GM23338 (cell line): ENCODE data around the gene CMIP. TPM values are rescaled to one million over a fixed set of nuclear protein-coding genes. Genes with fewer than 3 reads are reported as not detected.

ENCODE experiments used
- ATAC-seq: fragments of 200-7000 bp; cut with Tn5 transposase; 3 replicates; pipeline ENCODE4 v1.9.1; 2020
- DNase-seq: peaks from one replicate; pipeline ENCODE4 v3.0.0-alpha.2; 2015; ENCODE audit warnings: low spot score
- H2AFZ ChIP-seq: fragments of 200-600 bp; sonication (generic); 2 replicates; pipeline ENCODE4 v1.8.0; 2016; ENCODE audit warnings: antibody characterized with exemption, mild to moderate bottlenecking, moderate library complexity
- H3F3A ChIP-seq: fragments of 200-600 bp; sonication (generic); replicated peaks from 2 replicates; pipeline ENCODE4 v1.8.0; 2017; ENCODE audit warnings: antibody characterized with exemption, mixed run types, low read depth
- H3K27ac ChIP-seq: fragments of 200-600 bp; sonication (generic); 2 replicates; pipeline ENCODE4 v1.6.1; 2016; ENCODE audit warnings: low read depth
- H3K27me3 ChIP-seq: fragments of 200-600 bp; sonication (generic); 2 replicates; pipeline ENCODE4 v1.8.0; 2016; ENCODE audit warnings: mild to moderate bottlenecking, mixed run types, moderate library complexity; ENCODE audit not compliant: insufficient read depth
- H3K36me3 ChIP-seq: fragments of 200-600 bp; sonication (generic); 2 replicates; pipeline ENCODE4 v1.8.0; 2016; ENCODE audit warnings: mild to moderate bottlenecking; ENCODE audit not compliant: insufficient read depth
- H3K4me1 ChIP-seq: fragments of 200-600 bp; sonication (generic); 2 replicates; pipeline ENCODE4 v1.8.0; 2016; ENCODE audit warnings: mild to moderate bottlenecking, moderate library complexity; ENCODE audit not compliant: insufficient read depth
- H3K4me2 ChIP-seq: fragments of 200-600 bp; sonication (generic); 2 replicates; pipeline ENCODE4 v1.7.1; 2017; ENCODE audit warnings: mixed run types
- H3K4me3 ChIP-seq: fragments of 200-600 bp; sonication (generic); 2 replicates; pipeline ENCODE4 v1.6.1; 2016; ENCODE audit warnings: mixed run types
- H3K79me2 ChIP-seq: fragments of 200-600 bp; sonication (generic); replicated peaks from 2 replicates; pipeline ENCODE4 v1.8.0; 2017; ENCODE audit warnings: mild to moderate bottlenecking; ENCODE audit not compliant: insufficient read depth
- H3K9me2 ChIP-seq: fragments of 200-600 bp; sonication (generic); 2 replicates; pipeline ENCODE4 v1.8.0; 2017; ENCODE audit not compliant: insufficient read depth
- H4K20me1 ChIP-seq: fragments of 200-600 bp; sonication (generic); replicated peaks from 2 replicates; pipeline ENCODE4 v1.8.0; 2017; ENCODE audit warnings: mild to moderate bottlenecking; ENCODE audit not compliant: insufficient read depth
- H3K27ac Mint-ChIP-seq: 2 replicates; pipeline ENCODE4 v1.8.0; 2020; ENCODE audit warnings: inconsistent platforms, mild to moderate bottlenecking, moderate library complexity, mixed read lengths
- H3K27me3 Mint-ChIP-seq: 3 replicates; pipeline ENCODE4 v1.8.0; 2022; ENCODE audit warnings: low read depth, mild to moderate bottlenecking, moderate library complexity, mixed read lengths, inconsistent platforms; ENCODE audit not compliant: insufficient read depth, poor library complexity
- H3K36me3 Mint-ChIP-seq: 3 replicates; pipeline ENCODE4 v1.8.0; 2021; ENCODE audit warnings: low read depth, mild to moderate bottlenecking, inconsistent platforms, moderate library complexity, mixed read lengths
- H3K4me1 Mint-ChIP-seq: 3 replicates; pipeline ENCODE4 v1.8.0; 2020; ENCODE audit warnings: mild to moderate bottlenecking, inconsistent platforms, mixed read lengths
- H3K4me3 Mint-ChIP-seq: 3 replicates; pipeline ENCODE4 v1.8.0; 2021; ENCODE audit warnings: moderate library complexity, mild to moderate bottlenecking, inconsistent platforms, mixed read lengths
- H3K9me3 Mint-ChIP-seq: 3 replicates; pipeline ENCODE4 v1.8.0; 2020; ENCODE audit warnings: moderate library complexity, mild to moderate bottlenecking, inconsistent platforms, mixed read lengths
- CREB1 ChIP-seq: fragments of 250-450 bp; sonication (Bioruptor Pico); IDR thresholded peaks from 2 replicates; pipeline ENCODE4 v1.5.0; 2020; ENCODE audit warnings: low read depth, mild to moderate bottlenecking, moderate library complexity
- EZH2 ChIP-seq: fragments of 200-600 bp; sonication (generic); IDR thresholded peaks from one replicate; pipeline ENCODE4 v1.8.0; 2017; ENCODE audit warnings: antibody characterized with exemption, mild to moderate bottlenecking, low read depth; ENCODE audit not compliant: unreplicated experiment
- EZH2phosphoT487 ChIP-seq: fragments of 200-600 bp; sonication (generic); IDR thresholded peaks from one replicate; pipeline ENCODE4 v1.8.1; 2018; ENCODE audit warnings: antibody characterized with exemption; ENCODE audit not compliant: unreplicated experiment
- JUNB ChIP-seq: IDR thresholded peaks from one replicate; pipeline ENCODE4 v1.6.1; 2016; ENCODE audit warnings: antibody characterized with exemption; ENCODE audit not compliant: unreplicated experiment
- NANOG ChIP-seq: IDR thresholded peaks from 2 replicates; pipeline ENCODE4 v1.6.1; 2016; ENCODE audit warnings: antibody characterized with exemption, borderline replicate concordance
- POLR2AphosphoS5 ChIP-seq: IDR thresholded peaks from 2 replicates; pipeline ENCODE4 v1.6.1; 2016; ENCODE audit warnings: antibody characterized with exemption, low read depth
- STAT1 ChIP-seq: IDR thresholded peaks from one replicate; pipeline ENCODE4 v1.6.1; 2016; ENCODE audit warnings: antibody characterized with exemption; ENCODE audit not compliant: unreplicated experiment
- ZNF114 ChIP-seq: fragments of 250-450 bp; sonication (Bioruptor Pico); IDR thresholded peaks from 2 replicates; pipeline ENCODE4 v1.5.0; 2020; ENCODE audit warnings: mild to moderate bottlenecking, moderate library complexity
- ZNF331 ChIP-seq: fragments of 250-450 bp; sonication (Bioruptor Pico); IDR thresholded peaks from 2 replicates; pipeline ENCODE4 v1.5.0; 2020; ENCODE audit warnings: low read depth, mild to moderate bottlenecking, moderate library complexity
- polyA plus RNA-seq: library from polyadenylated mRNA; unstranded; fragments of >200 nt; fragmentation: Nextera tagmentation; extraction: Ambion mirVana; gene quantifications from 2 replicates; pipeline ENCODE4 v1.2.1, GENCODE V29; 2016
- total RNA-seq: library from RNA; depleted of rRNA; stranded (reverse); fragments of >200 nt; shearing (Covaris generic); gene quantifications from 2 replicates; pipeline ENCODE4 v1.2.3, GENCODE V29; 2014
- TF ChIP-seq, protein P1 (sequence below): IDR thresholded peaks from one replicate; pipeline ENCODE4 v1.6.1; 2018; ENCODE audit warnings: antibody characterized with exemption; ENCODE audit not compliant: unreplicated experiment
- TF ChIP-seq, protein P2 (sequence below), 2 experiments: fragments of 200-600 bp in 1 of 2; sonication (generic) in 1 of 2; conservative IDR thresholded peaks; 2 replicates each; pipeline versions ENCODE4 v1.5.1 to v1.6.1; 2016 to 2017; ENCODE audit warnings: antibody characterized with exemption in 2 of 2, low read depth in 2 of 2, mild to moderate bottlenecking in 2 of 2, moderate library complexity in 1 of 2
- TF ChIP-seq, protein P3 (sequence below): fragments of 250-450 bp; sonication (Bioruptor Pico); IDR thresholded peaks from 2 replicates; pipeline ENCODE4 v1.5.0; 2020; ENCODE audit warnings: mild to moderate bottlenecking, moderate library complexity
- TF ChIP-seq, protein P4 (sequence below): IDR thresholded peaks from 2 replicates; pipeline ENCODE4 v1.6.1; 2016; ENCODE audit warnings: antibody characterized with exemption

Gene CMIP
- total and polyA plus RNA-seq, 2 experiments from 2014 or later: 9.5 to 62.3 TPM

DNA sequence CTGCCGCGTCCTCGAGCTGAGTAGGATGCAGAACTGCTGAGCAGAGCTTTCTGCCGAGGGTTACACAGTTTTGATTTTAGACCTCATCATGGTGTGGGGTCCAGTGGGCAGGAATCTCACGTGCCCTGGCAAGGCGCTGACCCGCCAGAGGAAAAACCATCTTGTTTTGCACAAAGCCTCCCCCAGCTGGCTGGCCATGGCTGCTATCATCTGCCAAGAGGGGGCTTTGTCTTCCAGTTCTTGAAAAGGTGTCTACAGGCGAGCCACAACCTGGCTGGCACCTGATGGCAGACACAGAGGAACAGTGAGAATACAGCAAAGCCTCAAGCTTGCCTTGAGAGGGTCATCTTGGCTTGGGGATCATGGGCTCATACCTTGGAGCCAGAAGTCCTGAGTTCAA, 118.3 kb downstream of the CMIP start:
- Histone ChIP-seq H2AFZ (no peak overlapping the region), H3K27me3 (no peaks in the 10 kb centered on the region), H3K4me2 (no peak overlapping the region), H3K79me2 (peaks cover 84% of the 10 kb centered on the region), H3F3A (no peaks in the 10 kb centered on the region), H3K4me1 (no peaks in the 10 kb centered on the region; the same call in 1 of the 2 replicates), H4K20me1 (peaks cover 36% of the 10 kb centered on the region), H3K36me3 (no peaks in the 10 kb centered on the region), H3K4me3 (no peak overlapping the region), H3K9me2 (no peaks in the 10 kb centered on the region), H3K27ac (no peak overlapping the region)
- ATAC-seq (no peak), DNase-seq (no peak)
- no peak overlapping the region for H3K27ac Mint-ChIP-seq
- no peaks in the 10 kb centered on the region for H3K9me3 Mint-ChIP-seq
- no peaks in the 10 kb centered on the region; the same call in 2 of the 3 replicates for H3K36me3 Mint-ChIP-seq
- peaks cover 5% of the 10 kb centered on the region for H3K27me3 Mint-ChIP-seq
- H3K4me3 Mint-ChIP-seq: no peak overlapping the region
- TF ChIP-seq, protein P1, sequence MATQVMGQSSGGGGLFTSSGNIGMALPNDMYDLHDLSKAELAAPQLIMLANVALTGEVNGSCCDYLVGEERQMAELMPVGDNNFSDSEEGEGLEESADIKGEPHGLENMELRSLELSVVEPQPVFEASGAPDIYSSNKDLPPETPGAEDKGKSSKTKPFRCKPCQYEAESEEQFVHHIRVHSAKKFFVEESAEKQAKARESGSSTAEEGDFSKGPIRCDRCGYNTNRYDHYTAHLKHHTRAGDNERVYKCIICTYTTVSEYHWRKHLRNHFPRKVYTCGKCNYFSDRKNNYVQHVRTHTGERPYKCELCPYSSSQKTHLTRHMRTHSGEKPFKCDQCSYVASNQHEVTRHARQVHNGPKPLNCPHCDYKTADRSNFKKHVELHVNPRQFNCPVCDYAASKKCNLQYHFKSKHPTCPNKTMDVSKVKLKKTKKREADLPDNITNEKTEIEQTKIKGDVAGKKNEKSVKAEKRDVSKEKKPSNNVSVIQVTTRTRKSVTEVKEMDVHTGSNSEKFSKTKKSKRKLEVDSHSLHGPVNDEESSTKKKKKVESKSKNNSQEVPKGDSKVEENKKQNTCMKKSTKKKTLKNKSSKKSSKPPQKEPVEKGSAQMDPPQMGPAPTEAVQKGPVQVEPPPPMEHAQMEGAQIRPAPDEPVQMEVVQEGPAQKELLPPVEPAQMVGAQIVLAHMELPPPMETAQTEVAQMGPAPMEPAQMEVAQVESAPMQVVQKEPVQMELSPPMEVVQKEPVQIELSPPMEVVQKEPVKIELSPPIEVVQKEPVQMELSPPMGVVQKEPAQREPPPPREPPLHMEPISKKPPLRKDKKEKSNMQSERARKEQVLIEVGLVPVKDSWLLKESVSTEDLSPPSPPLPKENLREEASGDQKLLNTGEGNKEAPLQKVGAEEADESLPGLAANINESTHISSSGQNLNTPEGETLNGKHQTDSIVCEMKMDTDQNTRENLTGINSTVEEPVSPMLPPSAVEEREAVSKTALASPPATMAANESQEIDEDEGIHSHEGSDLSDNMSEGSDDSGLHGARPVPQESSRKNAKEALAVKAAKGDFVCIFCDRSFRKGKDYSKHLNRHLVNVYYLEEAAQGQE: no peak
- TF ChIP-seq POLR2AphosphoS5 (no peak), EZH2phosphoT487 (no peak), STAT1 (no peak), EZH2 (no peak), JUNB (no peak), NANOG (no peak), CREB1 (CRISPR knock-in tag) (no peak), ZNF114 (no peak), ZNF331 (CRISPR knock-in tag) (no peak)
- TF ChIP-seq, protein P2, sequence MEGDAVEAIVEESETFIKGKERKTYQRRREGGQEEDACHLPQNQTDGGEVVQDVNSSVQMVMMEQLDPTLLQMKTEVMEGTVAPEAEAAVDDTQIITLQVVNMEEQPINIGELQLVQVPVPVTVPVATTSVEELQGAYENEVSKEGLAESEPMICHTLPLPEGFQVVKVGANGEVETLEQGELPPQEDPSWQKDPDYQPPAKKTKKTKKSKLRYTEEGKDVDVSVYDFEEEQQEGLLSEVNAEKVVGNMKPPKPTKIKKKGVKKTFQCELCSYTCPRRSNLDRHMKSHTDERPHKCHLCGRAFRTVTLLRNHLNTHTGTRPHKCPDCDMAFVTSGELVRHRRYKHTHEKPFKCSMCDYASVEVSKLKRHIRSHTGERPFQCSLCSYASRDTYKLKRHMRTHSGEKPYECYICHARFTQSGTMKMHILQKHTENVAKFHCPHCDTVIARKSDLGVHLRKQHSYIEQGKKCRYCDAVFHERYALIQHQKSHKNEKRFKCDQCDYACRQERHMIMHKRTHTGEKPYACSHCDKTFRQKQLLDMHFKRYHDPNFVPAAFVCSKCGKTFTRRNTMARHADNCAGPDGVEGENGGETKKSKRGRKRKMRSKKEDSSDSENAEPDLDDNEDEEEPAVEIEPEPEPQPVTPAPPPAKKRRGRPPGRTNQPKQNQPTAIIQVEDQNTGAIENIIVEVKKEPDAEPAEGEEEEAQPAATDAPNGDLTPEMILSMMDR (conservative IDR thresholded peaks at IDR 0.05; ENCODE audit: low read depth in 2 of 2): no peak
- TF ChIP-seq, protein P3, sequence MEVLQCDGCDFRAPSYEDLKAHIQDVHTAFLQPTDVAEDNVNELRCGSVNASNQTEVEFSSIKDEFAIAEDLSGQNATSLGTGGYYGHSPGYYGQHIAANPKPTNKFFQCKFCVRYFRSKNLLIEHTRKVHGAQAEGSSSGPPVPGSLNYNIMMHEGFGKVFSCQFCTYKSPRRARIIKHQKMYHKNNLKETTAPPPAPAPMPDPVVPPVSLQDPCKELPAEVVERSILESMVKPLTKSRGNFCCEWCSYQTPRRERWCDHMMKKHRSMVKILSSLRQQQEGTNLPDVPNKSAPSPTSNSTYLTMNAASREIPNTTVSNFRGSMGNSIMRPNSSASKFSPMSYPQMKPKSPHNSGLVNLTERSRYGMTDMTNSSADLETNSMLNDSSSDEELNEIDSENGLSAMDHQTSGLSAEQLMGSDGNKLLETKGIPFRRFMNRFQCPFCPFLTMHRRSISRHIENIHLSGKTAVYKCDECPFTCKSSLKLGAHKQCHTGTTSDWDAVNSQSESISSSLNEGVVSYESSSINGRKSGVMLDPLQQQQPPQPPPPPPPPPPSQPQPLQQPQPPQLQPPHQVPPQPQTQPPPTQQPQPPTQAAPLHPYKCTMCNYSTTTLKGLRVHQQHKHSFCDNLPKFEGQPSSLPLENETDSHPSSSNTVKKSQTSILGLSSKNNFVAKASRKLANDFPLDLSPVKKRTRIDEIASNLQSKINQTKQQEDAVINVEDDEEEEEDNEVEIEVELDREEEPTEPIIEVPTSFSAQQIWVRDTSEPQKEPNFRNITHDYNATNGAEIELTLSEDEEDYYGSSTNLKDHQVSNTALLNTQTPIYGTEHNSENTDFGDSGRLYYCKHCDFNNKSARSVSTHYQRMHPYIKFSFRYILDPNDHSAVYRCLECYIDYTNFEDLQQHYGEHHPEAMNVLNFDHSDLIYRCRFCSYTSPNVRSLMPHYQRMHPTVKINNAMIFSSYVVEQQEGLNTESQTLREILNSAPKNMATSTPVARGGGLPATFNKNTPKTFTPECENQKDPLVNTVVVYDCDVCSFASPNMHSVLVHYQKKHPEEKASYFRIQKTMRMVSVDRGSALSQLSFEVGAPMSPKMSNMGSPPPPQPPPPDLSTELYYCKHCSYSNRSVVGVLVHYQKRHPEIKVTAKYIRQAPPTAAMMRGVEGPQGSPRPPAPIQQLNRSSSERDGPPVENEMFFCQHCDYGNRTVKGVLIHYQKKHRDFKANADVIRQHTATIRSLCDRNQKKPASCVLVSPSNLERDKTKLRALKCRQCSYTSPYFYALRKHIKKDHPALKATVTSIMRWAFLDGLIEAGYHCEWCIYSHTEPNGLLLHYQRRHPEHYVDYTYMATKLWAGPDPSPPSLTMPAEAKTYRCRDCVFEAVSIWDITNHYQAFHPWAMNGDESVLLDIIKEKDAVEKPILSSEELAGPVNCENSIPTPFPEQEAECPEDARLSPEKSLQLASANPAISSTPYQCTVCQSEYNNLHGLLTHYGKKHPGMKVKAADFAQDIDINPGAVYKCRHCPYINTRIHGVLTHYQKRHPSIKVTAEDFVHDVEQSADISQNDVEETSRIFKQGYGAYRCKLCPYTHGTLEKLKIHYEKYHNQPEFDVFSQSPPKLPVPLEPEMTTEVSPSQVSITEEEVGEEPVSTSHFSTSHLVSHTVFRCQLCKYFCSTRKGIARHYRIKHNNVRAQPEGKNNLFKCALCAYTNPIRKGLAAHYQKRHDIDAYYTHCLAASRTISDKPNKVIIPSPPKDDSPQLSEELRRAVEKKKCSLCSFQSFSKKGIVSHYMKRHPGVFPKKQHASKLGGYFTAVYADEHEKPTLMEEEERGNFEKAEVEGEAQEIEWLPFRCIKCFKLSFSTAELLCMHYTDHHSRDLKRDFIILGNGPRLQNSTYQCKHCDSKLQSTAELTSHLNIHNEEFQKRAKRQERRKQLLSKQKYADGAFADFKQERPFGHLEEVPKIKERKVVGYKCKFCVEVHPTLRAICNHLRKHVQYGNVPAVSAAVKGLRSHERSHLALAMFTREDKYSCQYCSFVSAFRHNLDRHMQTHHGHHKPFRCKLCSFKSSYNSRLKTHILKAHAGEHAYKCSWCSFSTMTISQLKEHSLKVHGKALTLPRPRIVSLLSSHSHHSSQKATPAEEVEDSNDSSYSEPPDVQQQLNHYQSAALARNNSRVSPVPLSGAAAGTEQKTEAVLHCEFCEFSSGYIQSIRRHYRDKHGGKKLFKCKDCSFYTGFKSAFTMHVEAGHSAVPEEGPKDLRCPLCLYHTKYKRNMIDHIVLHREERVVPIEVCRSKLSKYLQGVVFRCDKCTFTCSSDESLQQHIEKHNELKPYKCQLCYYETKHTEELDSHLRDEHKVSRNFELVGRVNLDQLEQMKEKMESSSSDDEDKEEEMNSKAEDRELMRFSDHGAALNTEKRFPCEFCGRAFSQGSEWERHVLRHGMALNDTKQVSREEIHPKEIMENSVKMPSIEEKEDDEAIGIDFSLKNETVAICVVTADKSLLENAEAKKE (CRISPR knock-in tag): no peak
- TF ChIP-seq, protein P4, sequence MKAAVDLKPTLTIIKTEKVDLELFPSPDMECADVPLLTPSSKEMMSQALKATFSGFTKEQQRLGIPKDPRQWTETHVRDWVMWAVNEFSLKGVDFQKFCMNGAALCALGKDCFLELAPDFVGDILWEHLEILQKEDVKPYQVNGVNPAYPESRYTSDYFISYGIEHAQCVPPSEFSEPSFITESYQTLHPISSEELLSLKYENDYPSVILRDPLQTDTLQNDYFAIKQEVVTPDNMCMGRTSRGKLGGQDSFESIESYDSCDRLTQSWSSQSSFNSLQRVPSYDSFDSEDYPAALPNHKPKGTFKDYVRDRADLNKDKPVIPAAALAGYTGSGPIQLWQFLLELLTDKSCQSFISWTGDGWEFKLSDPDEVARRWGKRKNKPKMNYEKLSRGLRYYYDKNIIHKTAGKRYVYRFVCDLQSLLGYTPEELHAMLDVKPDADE: no peak
- H3K4me1 Mint-ChIP-seq: peaks cover 15% of the 10 kb centered on the region
